Activated effector memory CD4-positive, alpha-beta T cell treated with anti-CD3 and anti-CD28 coated beads, Interleukin-2, amount 50 U/mL, for 16 hours (primary cell): ENCODE measurements around the gene MYRFL.
"Not testable (repeated sequence)": the region's sequence is repeated elsewhere in the genome, so short reads cannot be mapped to it uniquely, and the experiment has no call there.

Experiments
- DNase-seq: peaks from one replicate; pipeline ENCODE4 v3.0.0-alpha.2; 2020

MYRFL gene

GRCh38 chr12:69824966-69825560 is at the start of gene MYRFL:
Gene MYRFL, plus strand, starts transcription at chr12:69825227. Its CDS starts 291 bp downstream, at chr12:69825518.
- DNase-seq: no peak

GRCh38 chr12:69779928-69780327 is 45.1 kb upstream of the MYRFL start:
- no peak for DNase-seq

GRCh38 chr12:69783365-69783764 is 41.7 kb upstream of the MYRFL start:
- DNase-seq: no peak

DNA sequence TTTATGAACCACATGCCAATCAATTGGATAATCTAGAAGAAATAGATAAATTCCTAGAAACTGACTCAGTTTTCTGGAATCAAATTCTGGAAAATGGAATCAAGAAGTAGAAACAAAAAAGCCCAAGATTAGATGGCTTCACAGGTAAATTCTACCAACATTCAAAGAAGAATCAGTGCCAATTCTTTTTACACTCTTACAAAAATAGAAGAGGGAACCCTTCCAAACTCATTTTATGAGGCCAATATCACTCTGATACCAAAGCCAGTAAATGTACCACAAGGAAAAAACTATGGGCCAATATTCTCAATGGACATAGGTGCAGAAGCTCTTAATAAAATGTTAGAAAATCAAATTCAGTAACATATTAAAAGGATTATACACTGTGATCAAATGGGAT is 35.7 kb upstream of the MYRFL start:
- DNase-seq: no peak

DNA sequence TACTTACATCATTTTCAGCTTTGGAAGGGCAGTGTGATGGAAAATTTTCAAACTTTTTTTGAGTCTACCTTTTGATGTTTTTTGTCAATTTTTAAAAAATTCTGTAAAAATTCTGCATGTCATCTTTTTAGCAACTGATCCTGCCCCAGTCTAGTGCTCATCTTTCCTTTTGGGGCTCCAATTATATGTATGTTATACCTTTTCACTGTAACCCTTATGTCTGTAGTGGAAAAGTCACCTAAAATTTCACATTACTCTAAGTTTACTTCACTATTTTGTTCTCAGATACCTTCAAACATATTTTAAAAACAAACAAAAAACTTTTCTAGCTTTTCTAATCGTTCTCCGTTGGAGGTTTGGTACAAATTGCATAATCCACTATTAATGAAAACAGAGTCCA is 32.5 kb upstream of the MYRFL start:
- no peak for DNase-seq

- DNase-seq: not testable (repeated sequence)
Observed at GRCh38 chr12:69807101-69807897, 17.7 kb upstream of the MYRFL start.

GRCh38 chr12:69810870-69811498 is 14.0 kb upstream of the MYRFL start:
- DNase-seq: no peak

GRCh38 chr12:69816082-69816481 is 8.9 kb upstream of the MYRFL start:
- DNase-seq: no peak

DNA sequence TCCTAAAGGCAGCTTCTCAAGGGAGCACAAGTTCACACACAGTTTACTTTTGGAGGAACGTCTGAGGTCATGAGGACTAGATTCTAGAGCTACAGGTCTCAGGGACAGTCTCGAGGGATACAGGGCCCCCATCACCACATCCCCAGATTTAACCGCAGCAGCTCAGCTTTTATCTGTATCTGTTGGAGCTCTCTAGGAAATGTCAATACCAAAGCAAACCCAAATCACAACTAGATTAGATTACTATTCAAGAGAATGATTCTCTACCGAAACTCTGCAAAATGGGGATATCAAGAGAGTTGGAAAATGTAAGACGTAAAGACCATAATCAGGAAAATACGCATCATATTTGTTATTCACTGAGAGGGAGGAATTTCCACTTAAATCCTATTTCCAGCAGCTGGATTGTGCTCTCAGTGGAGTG is 4.0 kb upstream of the MYRFL start:
- no peak for DNase-seq

DNA sequence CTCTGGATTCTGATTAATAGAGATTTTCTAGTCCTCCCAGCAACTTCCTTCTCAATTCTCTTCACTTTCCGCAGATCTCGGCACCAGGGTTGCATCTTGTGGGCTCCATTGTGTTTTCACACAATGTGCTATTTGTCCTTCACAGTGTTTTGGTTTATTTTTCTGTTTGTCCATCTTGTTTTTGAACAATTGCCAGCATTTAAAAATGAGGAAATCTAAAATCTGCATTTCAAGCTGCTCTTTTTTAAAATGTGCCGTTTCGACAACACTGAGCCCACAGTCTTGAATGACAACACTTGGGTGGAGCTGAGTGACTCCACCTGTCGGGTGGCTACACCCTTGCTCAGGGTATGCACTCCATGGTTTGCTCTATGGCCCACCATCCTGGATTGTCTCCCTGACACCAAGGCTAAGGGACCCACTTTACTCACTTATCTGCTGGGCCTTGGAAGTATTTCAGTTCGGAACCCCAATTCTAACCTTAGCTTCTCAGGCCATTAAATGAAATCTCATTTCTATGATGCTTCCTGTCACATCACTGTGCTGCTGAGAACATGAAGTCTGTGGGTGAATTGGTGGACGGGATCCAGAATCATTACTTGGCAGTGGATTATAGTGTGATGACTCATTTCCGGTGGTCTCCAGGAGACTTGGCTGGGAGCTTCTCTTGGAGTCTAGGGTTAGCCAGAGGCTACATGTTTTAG is 3.4 kb upstream of the MYRFL start:
- DNase-seq: no peak

GRCh38 chr12:69822201-69822860 is 2.7 kb upstream of the MYRFL start:
- DNase-seq: no peak

DNA sequence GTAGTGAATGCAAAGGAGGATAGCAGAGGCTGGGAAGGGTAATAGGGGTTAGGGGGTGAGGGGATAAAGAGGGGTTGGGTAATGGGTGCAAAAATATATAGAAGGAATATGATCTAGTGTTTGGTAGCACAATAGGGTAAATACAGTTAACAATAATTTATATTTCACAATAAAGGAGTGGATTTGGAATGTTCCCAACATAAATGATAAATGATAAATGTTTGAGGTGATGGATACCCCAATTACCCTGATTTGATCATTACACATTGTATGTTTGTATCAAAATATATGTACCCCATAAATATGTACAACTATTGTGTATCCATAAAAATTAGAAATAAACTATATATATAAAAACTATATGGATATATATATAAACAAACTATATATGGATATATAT is 999 bp upstream of the MYRFL start:
- DNase-seq: no peak

DNA sequence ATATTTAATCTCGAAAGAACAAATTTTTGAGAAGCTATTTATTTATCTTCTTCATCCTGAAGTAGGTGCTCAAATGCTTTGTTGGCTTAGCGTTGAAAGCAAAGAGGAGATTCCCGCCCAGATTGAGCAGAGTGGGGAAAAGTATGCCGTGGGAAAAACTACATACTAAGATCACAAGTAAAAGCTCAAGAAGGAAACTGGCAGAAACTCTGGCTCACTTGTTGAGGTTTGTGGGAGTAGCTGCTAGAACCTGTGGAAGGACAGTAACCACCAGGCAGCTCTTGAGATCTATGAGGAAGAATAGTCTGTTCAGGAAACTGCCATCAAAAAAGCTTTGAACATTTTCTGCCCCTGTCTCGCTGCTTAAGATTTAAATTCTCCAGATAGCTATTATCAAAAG is 3.9 kb downstream of the MYRFL start:
- DNase-seq: no peak

DNA sequence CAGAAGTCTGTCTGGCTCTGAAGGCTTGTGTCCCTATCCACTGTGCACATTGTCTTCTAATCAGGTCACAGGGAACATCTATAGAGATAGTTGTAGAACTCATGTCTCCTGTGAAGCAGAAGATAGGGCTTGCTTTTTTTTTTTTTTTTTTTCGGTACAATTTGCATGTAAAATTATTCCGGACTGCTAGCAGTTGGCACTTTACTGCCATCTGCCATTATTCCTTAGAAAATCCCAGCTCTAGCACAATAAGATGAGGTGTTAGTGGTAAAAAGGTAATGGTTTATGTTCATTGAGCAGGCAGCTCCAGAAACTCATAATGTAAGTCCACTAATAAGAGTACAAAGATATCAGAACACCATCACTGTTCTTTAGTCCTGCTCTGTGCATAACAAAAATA is 8.7 kb downstream of the MYRFL start:
- no peak for DNase-seq

- no peak for DNase-seq
Observed at GRCh38 chr12:69834147-69834546, 9.1 kb downstream of the MYRFL start.

GRCh38 chr12:69834576-69834975 is 9.5 kb downstream of the MYRFL start:
- DNase-seq: no peak

GRCh38 chr12:69835081-69835480 is 10.1 kb downstream of the MYRFL start:
- no peak for DNase-seq

DNA sequence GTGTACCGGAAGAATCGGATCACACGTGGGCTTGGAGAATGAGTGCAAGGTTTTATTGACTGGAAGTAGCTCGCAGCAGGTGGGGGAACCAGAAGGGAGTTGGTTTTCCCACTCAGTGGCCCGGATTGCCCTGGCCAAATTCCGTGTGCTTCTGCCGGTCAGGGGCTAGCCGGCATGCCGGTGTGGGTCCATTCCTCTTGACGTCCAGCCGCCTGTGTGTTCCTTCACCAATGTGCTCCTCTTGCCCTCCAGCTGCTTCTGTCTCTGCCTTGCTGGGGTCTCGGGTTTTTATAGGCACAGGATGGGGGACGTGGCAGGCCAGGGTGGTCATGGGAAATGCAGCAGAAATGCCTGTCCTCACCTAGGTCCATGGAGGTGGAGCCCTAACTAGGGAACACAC is 11.0 kb downstream of the MYRFL start:
- no peak for DNase-seq

GRCh38 chr12:69837191-69837590 is 12.2 kb downstream of the MYRFL start:
- no peak for DNase-seq

DNA sequence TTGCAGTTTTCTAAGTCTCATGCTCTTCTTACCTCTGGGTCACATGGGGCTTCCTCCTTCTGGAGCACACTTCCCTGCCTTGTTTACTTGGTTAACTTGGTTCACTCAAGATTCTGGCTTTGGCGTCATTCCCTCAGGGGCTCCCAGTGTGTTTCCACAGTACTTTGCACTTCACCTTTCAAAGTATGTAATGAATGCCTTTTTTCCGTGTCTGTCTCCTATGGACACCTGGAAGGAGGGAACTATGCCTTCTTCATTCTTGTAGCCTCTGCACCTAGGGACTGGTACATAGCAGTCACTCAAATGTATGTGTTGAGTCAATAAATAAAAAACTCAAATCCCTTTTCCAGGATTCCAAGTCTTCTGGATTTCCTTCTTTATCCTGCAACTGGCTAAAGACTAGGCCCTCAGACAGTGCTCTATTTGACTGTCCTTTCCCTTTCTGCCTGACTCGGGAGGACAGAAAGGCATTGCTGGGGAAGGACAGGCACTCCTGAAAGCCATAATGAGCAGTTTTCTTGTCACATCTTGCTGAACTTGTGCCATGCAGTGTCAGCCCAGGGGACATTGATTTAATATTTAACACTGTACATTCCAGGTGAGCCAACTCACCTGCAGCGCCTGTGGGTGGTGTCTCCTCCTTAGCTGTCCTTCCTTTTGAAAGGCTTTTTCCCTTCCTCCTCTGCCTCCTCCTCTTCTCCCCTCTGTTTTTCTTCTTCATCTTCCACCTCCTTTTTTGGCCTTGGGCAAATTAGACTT is 12.8 kb downstream of the MYRFL start:
- no peak for DNase-seq

DNA sequence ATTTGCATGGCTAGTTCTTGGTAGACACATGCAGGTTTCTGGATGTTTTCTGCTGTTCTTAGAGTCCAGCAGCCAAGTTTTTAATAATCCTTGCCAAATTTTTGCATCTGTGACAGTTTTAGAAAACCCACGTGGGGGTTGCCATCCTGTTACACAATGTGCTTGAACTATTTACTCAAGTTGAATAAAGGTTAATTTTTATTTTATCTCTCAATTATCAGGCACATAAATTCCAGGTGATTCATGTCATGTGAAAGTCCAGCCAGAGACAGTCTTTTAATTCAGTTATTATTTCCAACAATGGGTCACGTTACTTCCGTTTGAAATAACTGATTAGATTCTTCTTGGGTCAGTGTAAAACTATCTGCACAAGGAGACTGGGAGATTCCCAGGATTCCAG is 15.7 kb downstream of the MYRFL start:
- DNase-seq: no peak

DNA sequence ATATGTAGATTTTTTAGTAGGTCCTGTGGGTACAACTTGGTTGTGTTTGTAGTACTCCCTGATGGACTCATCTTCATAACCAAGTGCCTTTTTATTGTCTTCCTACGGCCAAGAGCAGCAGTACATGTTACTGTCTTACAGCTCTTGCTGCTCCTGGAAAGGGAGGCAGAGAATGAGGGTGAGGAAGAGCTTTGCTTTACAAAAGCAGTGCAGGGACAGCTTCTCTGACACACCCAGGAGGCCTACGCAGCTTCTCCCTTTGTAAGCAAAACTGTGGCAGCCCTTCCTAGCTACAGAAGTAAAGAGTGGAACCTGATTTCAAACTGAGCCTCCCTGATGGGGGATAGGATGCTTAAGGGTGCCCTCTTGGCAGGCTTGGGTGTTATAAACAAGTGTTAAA is 18.6 kb downstream of the MYRFL start:
- no peak for DNase-seq
